CD4-positive, alpha-beta T cell treated with Interleukin-15 for 1 hour (primary cell): ENCODE measurements around the gene CX3CL1.
A peak's percentile ranks its signal among the peaks of the same experiment; 100 is the strongest.
"Not testable (repeated sequence)": the region's sequence is repeated elsewhere in the genome, so short reads cannot be mapped to it uniquely, and the experiment has no call there.

Experiments used
- DNase-seq: peaks from one replicate; pipeline ENCODE4 v3.0.0-alpha.2; 2020

The CX3CL1 gene

GRCh38 chr16:57358086-57358420 is 14.2 kb upstream of the CX3CL1 start:
- DNase-seq, result no peak

DNA sequence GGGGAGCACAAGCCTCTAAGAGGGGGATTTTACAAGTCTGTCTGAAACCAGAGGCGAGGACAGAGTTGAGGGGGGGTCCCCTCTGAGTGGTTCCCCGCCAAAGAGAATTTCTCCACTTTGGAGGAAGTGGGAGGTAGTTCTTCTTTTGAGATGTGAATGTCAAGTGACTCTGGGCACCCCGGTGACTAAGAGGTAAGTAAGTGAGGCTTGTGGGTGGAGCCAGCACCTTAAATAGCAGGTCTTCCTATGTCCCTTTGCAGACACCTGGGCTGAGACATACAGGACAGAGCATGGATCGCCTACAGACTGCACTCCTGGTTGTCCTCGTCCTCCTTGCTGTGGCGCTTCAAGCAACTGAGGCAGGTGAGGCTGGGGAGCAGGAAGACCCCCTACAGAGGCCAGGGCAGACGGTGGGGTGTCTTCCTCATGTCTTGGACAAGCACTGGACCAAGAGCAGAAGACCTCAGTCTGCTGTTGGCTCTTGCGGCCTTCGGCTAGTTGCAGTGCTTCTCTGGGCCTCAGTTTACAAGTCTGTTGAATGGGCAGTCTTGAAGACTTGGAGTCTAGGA is 13.7 kb upstream of the CX3CL1 start, which contains the start of gene CCL22:
CCL22 (plus strand) TSS at position 257 of the 569 bp plus-strand sequence; CDS start at position 291, 34 bp downstream.
- peak; percentile 43 for DNase-seq

DNA sequence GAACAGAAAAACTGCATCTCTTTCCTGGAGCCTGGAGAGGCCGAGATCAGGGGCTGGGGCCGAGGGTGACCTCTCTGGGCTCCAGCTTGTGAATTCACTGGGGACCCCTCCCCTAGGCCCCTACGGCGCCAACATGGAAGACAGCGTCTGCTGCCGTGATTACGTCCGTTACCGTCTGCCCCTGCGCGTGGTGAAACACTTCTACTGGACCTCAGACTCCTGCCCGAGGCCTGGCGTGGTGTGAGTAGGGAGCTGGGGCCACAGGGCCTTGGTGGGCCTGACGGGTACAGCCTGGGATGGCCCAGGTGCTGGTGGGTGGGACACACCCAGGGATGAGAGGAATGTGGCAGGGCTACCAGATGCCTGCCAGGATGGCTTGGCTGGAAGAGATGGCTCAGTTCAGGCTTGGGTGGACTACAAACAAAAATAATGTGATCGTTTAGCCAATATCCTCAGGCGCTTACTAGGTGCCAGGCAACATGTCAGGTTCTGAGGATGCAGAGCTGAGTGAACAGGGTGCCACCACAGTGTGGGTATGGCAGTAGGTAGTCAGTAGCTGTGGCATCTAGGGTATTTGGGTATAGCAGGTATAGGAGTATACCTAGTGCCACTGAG is 11.9 kb upstream of the CX3CL1 start:
- DNase-seq, result no peak

DNA sequence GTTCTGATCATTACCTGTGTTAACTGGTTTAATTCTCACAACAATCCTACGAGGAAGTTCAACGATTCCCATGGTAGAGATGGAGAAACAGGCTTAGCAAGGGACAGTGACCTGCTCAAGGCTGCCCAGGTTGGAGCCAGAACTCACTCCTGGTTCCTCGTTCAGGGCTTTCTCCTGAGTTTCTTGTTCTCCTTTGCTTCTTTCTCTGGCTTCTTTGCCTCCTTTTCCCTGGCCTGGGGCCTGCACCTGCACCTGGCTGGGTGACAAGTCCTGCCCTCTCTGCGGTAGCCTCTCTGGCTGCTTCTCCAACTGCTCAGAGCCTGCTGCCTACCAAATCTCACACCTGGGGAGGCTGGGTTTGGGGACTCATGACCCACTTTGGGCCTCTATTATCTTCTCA is 10.9 kb upstream of the CX3CL1 start:
- DNase-seq, result no peak

DNA sequence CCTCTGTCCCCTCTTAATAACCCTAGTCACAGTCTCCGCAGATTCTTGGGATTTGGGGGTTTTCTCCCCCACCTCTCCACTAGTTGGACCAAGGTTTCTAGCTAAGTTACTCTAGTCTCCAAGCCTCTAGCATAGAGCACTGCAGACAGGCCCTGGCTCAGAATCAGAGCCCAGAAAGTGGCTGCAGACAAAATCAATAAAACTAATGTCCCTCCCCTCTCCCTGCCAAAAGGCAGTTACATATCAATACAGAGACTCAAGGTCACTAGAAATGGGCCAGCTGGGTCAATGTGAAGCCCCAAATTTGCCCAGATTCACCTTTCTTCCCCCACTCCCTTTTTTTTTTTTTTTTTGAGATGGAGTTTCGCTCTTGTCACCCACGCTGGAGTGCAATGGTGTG is 8.1 kb upstream of the CX3CL1 start:
- DNase-seq, result no peak

GRCh38 chr16:57366544-57367040 is 5.7 kb upstream of the CX3CL1 start:
- no peak for DNase-seq

DNA sequence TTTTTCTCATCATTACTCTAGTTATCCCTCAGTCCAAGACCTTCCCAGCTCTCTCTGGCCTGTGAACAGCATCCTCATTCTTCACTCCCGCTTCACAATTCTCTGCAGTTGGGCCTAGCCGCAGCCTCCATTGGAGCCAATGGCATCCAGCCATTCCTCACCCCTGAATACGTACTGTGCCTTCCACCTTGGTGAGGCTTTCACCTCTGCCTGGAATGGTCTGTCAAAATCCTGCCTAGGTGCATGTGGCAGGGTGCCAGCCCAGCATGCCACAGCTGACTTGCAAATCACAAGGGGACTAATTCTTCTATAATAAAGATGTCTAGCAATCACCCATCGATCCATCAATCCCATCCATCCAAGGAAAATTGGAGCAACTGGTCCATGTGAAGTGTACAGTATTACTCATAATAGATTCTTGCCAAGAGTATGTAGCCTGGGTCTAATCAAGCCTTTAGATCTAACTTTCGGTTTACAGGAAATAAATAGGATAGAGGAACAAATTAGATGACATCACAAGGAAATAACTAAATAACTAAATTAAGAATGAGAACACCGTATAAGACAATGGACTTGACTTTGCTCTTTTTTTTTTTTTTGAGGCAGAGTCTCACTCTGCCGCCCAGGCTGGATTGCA is 5.1 kb upstream of the CX3CL1 start:
- DNase-seq, result no peak

GRCh38 chr16:57371494-57372371 is 557 bp upstream of the CX3CL1 start:
- no peak for DNase-seq

- DNase-seq, result no peak
Observed at GRCh38 chr16:57373117-57373947, 1.0 kb downstream of the CX3CL1 start.

GRCh38 chr16:57374067-57374534 is 1.8 kb downstream of the CX3CL1 start:
- no peak for DNase-seq

- DNase-seq, result not testable (repeated sequence)
Observed at GRCh38 chr16:57374925-57375465, 2.7 kb downstream of the CX3CL1 start.

DNA sequence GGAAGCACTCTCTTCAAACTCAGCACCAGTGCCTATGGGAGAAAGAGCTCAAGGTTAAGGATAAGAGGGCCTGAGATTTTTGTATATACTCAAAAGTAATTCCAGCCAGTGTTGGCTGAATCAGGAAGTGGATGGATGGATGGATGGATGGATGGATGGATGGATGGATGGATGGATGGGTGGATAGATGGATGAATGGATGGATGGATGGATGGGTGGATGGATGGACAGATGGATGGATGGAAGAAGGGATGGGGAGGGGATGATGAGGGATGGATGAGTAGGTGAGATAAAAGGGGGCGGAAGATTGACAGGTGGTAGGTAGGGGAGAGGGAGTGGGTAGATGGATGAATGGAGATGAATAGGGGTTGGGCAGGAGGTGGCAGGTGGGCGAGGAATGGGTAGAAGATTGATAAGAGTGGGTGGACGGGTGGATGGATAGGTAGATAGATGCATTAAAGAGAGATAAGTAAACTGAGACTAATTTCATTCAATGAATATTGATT is 4.1 kb downstream of the CX3CL1 start:
- DNase-seq, result no peak

GRCh38 chr16:57377080-57377841 is 5.0 kb downstream of the CX3CL1 start:
- no peak for DNase-seq

DNA sequence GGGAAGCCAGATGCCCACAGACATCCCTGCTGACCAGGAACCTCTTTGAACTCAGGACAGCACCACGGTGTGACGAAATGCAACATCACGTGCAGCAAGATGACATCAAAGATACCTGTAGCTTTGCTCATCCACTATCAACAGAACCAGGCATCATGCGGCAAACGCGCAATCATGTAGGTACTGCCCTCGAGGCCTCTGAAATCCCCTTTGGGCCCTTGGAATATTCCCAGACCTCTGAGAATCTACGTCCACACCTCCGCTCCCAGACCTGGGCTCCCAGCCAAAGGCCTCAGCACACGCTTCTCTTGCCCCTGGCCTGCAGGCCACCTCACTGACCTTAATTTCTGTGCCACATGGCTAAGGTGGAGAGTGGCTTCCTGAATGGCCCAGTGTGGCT is 7.3 kb downstream of the CX3CL1 start:
- DNase-seq, result no peak

- DNase-seq, result no peak
Observed at GRCh38 chr16:57380671-57381462, 8.6 kb downstream of the CX3CL1 start.

- DNase-seq, result no peak
Observed at GRCh38 chr16:57381791-57382534, 9.7 kb downstream of the CX3CL1 start.

- DNase-seq, result no peak
Observed at GRCh38 chr16:57382535-57383275, 10.4 kb downstream of the CX3CL1 start.
